AG04450 (cell line): ENCODE data around the gene DAD1. TPM values are rescaled to one million over a fixed set of nuclear protein-coding genes. Genes with fewer than 3 reads are reported as not detected.

ENCODE experiments used
- CTCF ChIA-PET: fragments of 300-600, 350-600 bp; formaldehyde crosslinking; extraction: SDS; loops from one replicate; lab custom pipeline; 2022; ENCODE audit warnings: antibody characterized with exemption, inconsistent platforms; lab: Charles Lee
- POLR2A ChIA-PET: fragments of 350-600 bp; formaldehyde crosslinking; extraction: SDS; loops from one replicate; lab custom pipeline; 2021; ENCODE audit warnings: antibody characterized with exemption, inconsistent platforms; lab: Yijun Ruan, JAX
- DNase-seq: peaks from one replicate; pipeline ENCODE4 v3.0.0-alpha.2; 2011; ENCODE audit warnings: low read depth, low spot score
- H3K27ac ChIP-seq: one replicate; pipeline ENCODE4 v1.5.1; 2012; ENCODE audit warnings: low read depth, low read length, control low read depth
- H3K27me3 ChIP-seq: one replicate; pipeline ENCODE4 v1.6.0; 2012; ENCODE audit warnings: low read length; ENCODE audit not compliant: control insufficient read depth, insufficient read depth
- H3K4me3 ChIP-seq: 2 replicates; pipeline ENCODE4 v1.5.1; 2011; ENCODE audit warnings: mild to moderate bottlenecking, low read depth, low read length, control low read depth
- H3K9me3 ChIP-seq: 2 replicates; pipeline ENCODE4 v1.5.1; 2012; ENCODE audit warnings: low read length; ENCODE audit not compliant: control insufficient read depth, insufficient read depth
- polyA plus RNA-seq: library from polyadenylated mRNA; depleted of rRNA; stranded (reverse); fragments of >200 nt; gene quantifications from 2 replicates; pipeline ENCODE4 v1.2.3, GENCODE V29; 2011
- TF ChIP-seq, protein P1 (sequence below): IDR thresholded peaks from 2 replicates; pipeline ENCODE4 v1.5.1; 2011; ENCODE audit warnings: low read depth, low read length, control low read depth, inconsistent platforms

DAD1 gene
- polyA plus RNA-seq, 1 experiment, result 467 TPM

- H3K4me3 ChIP-seq, result no peak overlapping the region
- TF ChIP-seq, protein P1, sequence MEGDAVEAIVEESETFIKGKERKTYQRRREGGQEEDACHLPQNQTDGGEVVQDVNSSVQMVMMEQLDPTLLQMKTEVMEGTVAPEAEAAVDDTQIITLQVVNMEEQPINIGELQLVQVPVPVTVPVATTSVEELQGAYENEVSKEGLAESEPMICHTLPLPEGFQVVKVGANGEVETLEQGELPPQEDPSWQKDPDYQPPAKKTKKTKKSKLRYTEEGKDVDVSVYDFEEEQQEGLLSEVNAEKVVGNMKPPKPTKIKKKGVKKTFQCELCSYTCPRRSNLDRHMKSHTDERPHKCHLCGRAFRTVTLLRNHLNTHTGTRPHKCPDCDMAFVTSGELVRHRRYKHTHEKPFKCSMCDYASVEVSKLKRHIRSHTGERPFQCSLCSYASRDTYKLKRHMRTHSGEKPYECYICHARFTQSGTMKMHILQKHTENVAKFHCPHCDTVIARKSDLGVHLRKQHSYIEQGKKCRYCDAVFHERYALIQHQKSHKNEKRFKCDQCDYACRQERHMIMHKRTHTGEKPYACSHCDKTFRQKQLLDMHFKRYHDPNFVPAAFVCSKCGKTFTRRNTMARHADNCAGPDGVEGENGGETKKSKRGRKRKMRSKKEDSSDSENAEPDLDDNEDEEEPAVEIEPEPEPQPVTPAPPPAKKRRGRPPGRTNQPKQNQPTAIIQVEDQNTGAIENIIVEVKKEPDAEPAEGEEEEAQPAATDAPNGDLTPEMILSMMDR, result no peak
- no peak for DNase-seq
- no peaks in the 10 kb centered on the region for H3K9me3 ChIP-seq
- POLR2A ChIA-PET, result interaction anchor here (0.7 to 2.3 kb wide), 2 partner anchors 8 to 11 kb away, joined by 3 to 12 read pairs; partner anchors contain the start of gene DAD1
- no peak overlapping the region for H3K27ac ChIP-seq
- CTCF ChIA-PET, result interaction anchor here (1.1 to 3.9 kb wide), 6 partner anchors 27 to 274 kb away, joined by 3 to 21 read pairs (median 4); partner anchors contain the start of gene LRP10
- H3K27me3 ChIP-seq, result no peaks in the 10 kb centered on the region
These were observed 8.2 kb upstream of the DAD1 start for GRCh38 chr14:22597265-22597664.

GRCh38 chr14:22596354-22596879 is 7.4 kb upstream of the DAD1 start:
- no peaks in the 10 kb centered on the region for H3K27me3 ChIP-seq
- TF ChIP-seq, protein P1, result no peak
- no peak overlapping the region for H3K4me3 ChIP-seq
- POLR2A ChIA-PET, result no interaction called here
- no peak overlapping the region for H3K27ac ChIP-seq
- no peaks in the 10 kb centered on the region for H3K9me3 ChIP-seq
- CTCF ChIA-PET, result interaction anchor here (0.7 to 1.4 kb wide), 4 partner anchors 21 to 275 kb away, joined by 3 to 4 read pairs (median 3); partner anchors contain the start of gene LRP10
- DNase-seq, result no peak

DNA sequence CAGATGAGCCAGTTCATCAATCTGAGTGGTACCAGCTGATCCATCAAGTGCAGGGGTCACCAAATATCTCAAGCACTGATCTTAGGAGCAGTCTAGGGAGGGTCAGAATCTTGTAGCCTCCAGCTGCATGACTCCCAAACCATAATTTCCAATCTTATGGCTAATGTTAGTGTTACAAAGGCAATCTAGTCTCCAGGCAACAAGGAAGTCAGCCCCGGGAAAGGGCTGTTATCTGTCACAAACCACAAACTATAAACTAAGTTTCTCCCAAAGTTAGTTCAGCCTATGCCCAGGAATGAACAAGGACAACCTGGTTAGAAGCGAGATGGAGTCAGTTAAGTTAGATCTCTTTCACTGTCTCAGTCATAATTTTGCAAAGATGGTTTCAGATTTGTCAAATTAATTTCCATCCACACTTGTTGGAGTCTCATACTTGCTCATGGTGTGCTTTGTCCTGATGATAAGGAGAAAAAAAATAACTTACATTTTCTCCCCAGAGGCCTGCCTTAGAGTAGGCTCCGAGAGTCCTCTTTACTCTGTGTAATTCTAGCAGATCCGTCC is 5.2 kb upstream of the DAD1 start:
- DNase-seq, result no peak
- H3K4me3 ChIP-seq, result no peak overlapping the region
- ChIA-PET POLR2A (interaction anchor here (1.0 kb wide), 1 partner anchor 257 kb away, joined by 3 read pairs; no protein-coding TSS in a partner anchor), CTCF (interaction anchor here (0.5 to 1.6 kb wide), 5 partner anchors 24 to 160 kb away, joined by 3 to 14 read pairs (median 3); no protein-coding TSS in a partner anchor)
- TF ChIP-seq, protein P1, result no peak
- H3K27me3 ChIP-seq, result no peaks in the 10 kb centered on the region
- no peaks in the 10 kb centered on the region for H3K9me3 ChIP-seq
- H3K27ac ChIP-seq, result no peak overlapping the region

DNA sequence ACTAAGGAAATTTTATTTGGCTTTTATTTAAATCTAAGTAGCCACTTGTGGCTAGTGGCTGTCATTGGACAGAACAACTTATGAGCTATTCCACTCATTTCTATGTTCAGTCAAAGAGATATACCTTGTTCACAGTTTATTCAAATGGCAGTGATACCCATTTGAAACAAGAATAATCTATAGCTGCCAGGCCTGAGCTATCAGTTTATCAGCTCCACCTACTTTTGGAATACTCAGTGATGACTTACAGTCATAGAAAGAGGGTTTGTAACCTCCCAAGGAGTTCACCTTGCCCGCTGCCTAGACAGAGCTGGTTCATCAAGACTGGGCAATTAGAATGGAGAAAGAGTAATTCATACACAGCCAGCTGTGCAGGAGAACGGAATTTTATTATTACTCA is 4.6 kb upstream of the DAD1 start:
- no peak overlapping the region for H3K27ac ChIP-seq
- H3K27me3 ChIP-seq, result no peaks in the 10 kb centered on the region
- TF ChIP-seq, protein P1, result no peak
- H3K4me3 ChIP-seq, result no peak overlapping the region
- ChIA-PET POLR2A (interaction anchor here (1.0 kb wide), 1 partner anchor 257 kb away, joined by 3 read pairs; no protein-coding TSS in a partner anchor), CTCF (interaction anchor here (0.5 to 1.5 kb wide), 6 partner anchors 23 to 387 kb away, joined by 3 to 14 read pairs (median 3); no protein-coding TSS in a partner anchor)
- H3K9me3 ChIP-seq, result no peaks in the 10 kb centered on the region
- no peak for DNase-seq

GRCh38 chr14:22593189-22593588 is 4.2 kb upstream of the DAD1 start:
- Histone ChIP-seq H3K27ac (no peak overlapping the region), H3K4me3 (no peak overlapping the region), H3K9me3 (no peaks in the 10 kb centered on the region), H3K27me3 (no peaks in the 10 kb centered on the region)
- CTCF ChIA-PET, result interaction anchor here (0.5 to 1.5 kb wide), 5 partner anchors 23 to 387 kb away, joined by 3 to 14 read pairs (median 3); no protein-coding TSS in a partner anchor
- POLR2A ChIA-PET, result no interaction called here
- TF ChIP-seq, protein P1, result no peak
- no peak for DNase-seq
